Measurements from ENCODE around the gene TRABD2A.
"Not testable (repeated sequence)": the region's sequence is repeated elsewhere in the genome, so short reads cannot be mapped to it uniquely, and the experiment has no call there.

Gene TRABD2A

GRCh38 chr2:84811839-84812431 lies 68.9 kb downstream of the TRABD2A start:
- no peak for DNase-seq

GRCh38 chr2:84808279-84808678 lies 72.6 kb downstream of the TRABD2A start:
- peak; percentile 44 for DNase-seq

DNA sequence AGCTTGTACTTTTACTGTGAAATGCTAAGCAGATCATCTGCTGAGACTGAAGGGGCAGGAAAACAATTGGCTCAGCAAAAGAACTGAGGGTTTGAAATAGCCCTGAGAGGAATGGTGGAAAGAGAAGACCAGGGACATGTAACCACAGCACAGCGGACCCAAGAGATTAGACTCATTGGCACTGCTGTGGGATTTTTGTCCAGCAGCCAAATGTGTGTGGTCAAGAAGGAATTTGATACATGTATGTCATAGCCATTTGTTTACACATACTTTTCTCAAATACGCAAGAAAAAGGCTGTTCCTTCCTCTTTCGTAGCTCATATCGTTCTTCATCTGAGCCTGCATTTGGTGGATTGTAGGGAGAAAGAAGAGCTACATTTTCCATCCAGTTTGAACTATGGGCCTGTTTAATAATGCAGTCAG lies 73.8 kb downstream of the TRABD2A start:
- DNase-seq: peak; percentile 47

DNA sequence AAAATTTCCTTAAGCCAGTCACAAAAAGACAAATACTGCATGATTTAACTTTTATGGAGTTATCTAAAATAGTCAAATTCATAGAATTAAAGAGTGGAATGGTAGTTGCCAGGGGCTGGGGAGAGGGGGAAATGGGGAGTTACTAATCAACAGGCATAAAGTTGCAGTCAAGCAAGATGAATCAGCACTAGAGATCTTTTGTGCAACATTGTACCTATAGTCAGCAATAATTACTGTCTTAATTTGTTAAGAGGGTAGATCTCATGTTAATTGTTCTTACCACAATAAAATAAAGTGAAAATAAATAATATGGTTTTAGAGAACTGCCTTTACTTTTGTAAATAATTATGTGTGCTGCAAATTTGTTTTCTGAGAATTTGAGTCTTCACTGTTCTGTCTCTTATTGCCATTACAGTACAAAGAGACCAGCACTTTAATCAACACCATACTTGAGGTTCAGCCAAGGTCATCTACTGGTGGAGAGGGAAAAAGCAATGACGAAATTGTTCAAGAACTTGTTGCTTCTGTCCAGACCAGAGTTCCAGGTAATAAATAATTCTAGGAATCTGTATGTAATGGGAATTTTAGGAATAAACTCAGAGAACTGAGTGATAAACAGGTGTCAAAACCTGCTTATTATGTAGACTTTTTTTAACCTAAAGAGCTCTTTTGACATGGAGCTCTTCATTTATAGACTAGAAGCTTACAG lies 75.5 kb downstream of the TRABD2A start:
- DNase-seq: no peak

DNA sequence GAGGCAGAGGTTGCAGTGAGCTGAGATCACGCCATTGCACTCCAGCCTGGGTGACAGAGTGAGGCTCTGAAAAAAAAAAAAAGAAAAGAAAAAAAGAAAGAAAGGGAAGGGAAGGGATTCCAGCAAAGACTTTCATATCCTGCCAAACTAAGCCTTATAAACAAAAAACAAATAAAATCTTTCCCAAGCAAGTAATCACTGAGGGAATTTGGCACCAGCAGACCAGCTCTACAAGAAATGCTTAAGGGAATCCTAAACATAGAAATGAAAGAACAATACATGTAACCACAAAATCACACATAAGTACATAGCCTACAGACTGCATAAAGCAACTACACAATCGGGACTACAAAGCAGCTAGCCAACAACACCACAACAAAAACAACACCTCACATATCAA lies 79.1 kb downstream of the TRABD2A start:
- no peak for DNase-seq

DNA sequence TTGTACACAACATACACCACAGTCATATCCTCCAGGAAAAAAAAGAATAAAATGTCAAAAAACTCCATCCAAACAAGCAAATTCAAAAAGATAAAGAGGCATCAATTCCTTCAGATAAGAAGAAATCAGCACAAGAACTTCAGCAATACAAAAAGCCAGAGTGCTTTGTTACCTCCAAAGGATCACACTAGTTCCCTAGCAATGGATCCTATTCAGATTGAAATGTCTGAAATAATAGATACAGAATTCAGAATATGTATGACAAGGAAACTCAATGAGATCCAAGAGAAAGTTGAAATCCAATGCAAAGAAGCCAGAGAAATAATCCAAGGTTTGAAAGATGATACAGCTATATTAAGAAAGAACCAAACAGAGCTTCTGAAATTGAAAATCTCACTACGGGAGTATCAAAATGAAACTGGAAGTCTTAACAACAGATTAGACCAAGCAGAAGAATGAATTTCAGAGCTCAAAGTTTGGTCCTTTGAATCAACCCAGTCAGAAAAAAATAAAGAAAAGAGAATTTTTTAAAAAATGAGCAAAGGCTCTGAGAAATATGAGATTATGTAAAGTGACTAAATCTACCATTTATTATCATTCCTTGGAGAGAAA lies 80.6 kb downstream of the TRABD2A start:
- DNase-seq: no peak

- no peak for DNase-seq
These were observed 81.1 kb downstream of the TRABD2A start for GRCh38 chr2:84799772-84800171.

DNA sequence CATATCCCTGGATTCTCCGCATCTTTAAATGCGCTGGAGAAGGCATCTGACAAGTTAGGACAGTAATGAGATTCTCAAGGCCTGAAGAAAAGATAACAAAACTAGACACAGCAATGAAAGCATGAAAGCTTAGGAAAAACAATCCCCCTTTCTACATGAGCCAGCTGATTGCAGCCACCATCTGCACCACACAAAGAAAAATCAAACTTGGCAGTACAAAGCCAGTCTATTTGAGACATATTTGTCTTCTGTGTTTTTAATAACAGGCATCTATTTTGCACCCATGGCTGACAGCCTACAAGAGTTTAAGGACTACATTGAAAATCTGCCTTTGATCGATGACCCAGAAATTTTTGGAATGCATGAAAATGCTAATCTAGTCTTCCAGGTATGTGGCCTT lies 83.6 kb downstream of the TRABD2A start:
- no peak for DNase-seq

DNA sequence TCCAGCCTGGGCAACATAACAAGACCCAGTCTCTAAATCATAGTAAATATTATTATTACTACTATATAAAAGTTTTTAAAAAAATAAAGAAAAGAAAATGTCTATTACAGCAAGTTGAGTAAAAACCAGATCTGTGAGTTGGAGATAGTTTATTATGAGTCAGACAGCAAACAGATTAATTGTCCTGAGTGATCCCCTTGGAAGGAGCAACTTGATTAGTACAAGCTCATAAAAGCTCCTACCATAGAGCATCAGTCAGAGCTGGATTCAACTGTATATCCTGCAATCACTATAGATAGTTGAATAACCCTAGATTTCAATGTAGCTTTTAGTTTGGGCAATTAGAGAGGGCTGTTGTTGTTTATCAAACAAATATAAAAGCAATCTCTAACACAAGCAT lies 84.1 kb downstream of the TRABD2A start:
- no peak for DNase-seq

DNA sequence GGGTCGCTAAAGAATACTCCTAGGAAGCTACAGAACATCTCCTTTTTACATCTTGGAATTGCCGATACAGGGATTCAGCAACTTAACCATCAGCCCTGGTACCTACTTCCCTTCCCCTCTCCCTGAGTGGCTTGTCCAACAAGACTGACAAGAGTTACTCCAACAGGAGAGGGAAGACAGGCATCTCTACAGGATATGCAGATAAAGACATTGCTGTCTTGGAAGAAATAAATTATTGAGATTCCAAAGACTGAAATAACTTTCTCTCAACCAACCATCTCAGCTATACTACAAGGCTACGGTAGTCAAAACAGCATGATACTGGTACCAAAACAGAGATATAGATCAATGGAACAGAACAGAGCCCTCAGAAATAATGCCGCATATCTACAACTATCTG lies 87.2 kb downstream of the TRABD2A start:
- no peak for DNase-seq

GRCh38 chr2:84792856-84793522 lies 87.9 kb downstream of the TRABD2A start:
- DNase-seq: no peak

DNA sequence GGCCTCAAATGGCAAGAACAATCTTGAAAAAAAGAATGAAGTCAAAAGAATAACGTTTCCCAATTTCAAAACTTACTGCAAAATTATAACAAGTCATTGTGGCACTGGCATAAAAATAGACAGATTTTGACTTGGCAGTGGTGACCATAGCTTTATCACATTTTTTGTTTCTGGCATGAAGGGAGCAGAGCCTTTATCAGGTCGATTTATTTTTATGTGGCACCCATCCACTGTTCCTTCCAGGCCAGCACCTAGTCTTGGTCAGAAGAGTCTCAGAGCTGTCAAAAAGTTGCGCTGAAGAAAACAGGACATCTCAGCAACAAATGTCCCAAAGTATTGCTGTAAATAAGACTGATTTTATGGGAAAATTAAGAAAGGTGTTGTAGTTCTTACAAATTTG lies 92.4 kb downstream of the TRABD2A start:
- DNase-seq: no peak

- DNase-seq: no peak
These were observed 92.9 kb downstream of the TRABD2A start for GRCh38 chr2:84788027-84788426.

GRCh38 chr2:84786601-84787000 lies 94.3 kb downstream of the TRABD2A start:
- no peak for DNase-seq

DNA sequence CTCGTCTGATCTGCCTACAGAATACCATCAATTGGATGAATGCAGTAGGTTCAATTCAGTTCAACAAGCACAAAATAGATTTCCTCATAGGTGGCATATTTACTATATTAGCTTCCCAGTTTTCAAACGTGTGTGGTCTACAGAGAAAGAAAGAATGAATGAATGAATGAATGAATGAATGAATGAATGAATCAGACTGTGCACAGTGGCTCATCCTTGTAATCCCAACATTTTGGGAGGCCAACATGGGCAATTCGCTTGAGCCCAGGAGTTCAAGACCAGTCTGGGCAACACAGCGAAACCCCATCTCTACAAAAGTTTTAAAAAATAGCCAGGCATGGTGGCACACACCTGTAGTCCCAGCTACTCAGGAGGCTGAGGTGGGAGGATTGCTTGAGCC lies 94.9 kb downstream of the TRABD2A start:
- no peak for DNase-seq

DNA sequence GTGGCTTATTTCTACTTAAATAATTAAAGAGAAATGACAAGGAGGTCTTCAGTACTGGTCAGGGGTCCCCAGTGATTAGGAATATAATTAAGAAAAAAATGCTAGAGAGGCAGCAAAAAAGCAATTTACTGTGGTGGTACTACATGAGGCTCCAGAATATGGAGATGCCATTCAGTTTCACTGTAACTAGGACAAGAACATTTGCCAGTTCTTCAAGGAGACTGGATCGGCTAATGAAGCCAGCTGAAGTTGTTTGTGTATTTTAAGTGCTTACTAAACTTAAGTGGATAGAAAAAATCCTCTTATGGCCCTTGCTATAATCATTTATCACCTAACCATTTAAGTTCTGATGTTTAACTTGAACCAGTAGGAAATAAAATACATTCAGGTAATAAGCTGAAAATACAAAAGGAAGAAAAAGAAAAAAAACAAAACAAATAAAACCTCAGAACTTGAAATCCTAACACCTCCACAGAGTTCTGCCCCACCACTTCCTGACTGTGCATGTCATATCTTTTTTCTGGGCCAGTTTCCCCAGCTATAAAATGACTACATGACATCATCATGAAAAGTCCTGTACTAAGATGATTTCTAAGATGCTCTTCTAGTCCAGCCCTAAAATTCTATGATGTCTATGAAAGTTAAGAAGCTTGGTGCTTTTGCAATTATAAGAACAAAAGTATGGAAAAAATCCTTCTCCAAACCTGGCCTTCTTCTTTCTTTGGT lies 98.0 kb downstream of the TRABD2A start:
- peak; percentile 70 for DNase-seq

DNA sequence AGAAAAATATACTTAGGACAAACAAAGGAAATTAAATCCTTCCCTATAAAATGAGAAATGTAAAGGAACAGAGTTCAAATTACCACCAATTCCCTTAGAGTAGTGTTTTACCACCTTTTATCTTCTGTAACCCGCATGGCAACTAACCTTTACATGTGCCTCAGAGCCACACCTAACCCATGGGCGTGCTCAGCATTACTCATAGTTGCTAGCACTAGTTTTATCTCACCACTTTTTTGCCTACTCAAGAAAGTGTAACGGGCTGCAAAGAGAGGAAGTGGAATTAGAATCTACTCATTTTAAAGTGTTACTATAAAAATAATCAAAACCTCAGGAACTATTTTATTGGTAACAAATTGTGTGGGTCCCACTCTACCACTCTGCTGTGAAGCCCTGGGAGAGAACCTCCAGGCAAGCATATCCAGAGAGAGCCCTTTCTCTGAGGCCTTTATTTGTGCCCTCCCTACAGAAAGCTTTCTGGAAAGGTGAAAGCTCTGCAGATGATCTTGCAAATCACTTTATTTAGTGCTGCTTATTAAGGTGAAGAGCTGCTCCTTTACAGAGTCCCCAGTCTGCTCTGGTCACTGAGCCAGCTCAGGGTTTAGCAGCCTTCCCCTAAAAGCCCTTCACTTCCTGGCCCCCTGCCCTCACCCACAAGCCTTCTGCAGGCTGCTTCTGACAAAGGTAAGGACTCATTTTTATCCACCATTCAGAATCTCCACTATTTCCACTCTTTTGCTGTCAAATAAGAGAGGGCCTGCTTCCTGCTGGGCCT lies 98.8 kb downstream of the TRABD2A start:
- peak; percentile 70 for DNase-seq

GRCh38 chr2:84779781-84780180 lies 101.1 kb downstream of the TRABD2A start:
- no peak for DNase-seq

DNA sequence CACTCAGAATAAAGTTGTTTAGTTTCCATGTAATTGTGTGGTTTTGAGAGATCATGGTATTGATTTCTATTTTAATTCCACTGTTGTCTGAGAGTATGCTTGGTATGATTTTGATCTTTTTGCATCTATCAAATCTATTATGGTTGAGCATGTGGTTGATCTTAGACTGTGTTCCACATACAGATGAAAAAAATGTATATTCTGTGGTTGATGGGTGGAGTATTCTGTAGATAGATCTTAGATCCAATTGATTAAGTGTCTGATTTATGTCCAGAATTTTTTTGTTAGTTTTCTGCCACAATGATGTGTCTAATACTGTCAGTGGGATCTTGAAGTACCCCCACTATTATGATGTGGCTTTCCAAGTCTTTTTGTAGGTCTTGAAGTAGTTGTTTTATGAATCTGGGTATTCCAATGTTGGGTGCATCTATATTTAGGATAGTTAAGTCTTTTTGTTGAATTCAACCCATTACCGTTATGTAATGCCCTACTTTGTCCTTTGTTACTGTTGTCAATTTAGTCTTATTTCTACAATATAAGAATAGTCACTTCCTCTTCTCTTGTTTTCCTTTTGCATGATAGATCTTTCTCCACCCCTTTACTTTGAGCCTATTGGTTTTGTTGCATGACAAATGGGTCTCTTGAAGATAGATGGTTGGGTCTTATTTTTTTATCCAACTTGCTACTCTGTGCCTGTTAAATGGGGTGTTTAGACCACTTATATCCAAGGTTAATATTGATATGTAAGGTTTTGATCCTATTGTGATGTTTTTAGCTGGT lies 101.8 kb downstream of the TRABD2A start:
- no peak for DNase-seq

DNA sequence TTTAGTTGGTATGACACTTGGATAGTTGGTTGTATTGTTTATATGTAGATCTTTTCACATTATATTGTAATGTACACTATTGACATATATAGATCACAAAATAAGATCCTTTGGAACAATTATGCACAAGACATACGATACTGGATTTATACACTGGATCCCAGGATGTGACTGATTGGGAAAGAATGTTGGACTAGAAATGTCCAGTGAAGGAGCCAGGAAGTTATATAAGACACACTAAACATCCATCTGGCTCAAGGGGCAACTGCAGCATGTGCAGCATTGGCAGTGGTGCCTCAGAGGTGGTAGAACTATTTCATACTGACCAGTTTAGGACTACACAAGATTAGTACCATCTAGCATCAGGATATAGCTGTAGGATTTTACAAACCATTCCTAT lies 104.9 kb downstream of the TRABD2A start:
- no peak for DNase-seq

DNA sequence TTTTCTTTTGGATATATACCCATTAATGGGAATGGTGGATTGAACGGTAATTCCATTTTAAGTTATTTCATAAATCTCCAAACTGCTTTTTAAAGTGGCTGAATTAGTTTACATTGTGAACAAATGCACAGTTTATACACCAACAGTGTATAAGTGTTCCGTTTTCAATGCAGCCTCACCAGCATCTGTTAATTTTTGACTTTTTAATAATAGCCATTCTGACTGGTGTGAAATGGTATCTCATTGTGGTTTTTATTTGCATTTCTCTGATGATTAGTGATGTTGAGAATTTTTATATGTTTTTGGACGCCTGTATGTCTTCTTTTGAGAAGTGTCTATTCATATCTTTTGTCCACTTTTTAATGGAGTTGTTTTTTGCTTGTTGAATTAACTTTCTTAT lies 107.3 kb downstream of the TRABD2A start:
- DNase-seq: not testable (repeated sequence)

Data from DMS79 treated with DMSO at 0.1 percent for 48 hours (cell line).